Heart left ventricle (tissue), 13 donors: ENCODE data around the gene ZNF511.

ENCODE experiments used
- CTCF ChIP-seq, 12 donors: fragments of 200-600 bp; sonication (generic) in 4 of 12; IDR thresholded peaks; one replicate each; pipeline versions ENCODE4 v1.5.0 to v1.8.0; 2018 to 2022; ENCODE audit warnings: antibody characterized with exemption in 12 of 12, mild to moderate bottlenecking in 5 of 12
- POLR2A ChIP-seq, 2 donors: fragments of 450-650 bp; IDR thresholded peaks; one replicate each; pipeline ENCODE4 v1.6.1; 2017; ENCODE audit warnings: antibody characterized with exemption in 2 of 2, mild to moderate bottlenecking in 2 of 2, moderate library complexity in 2 of 2
- donor health status: ischemic (EF 13 %, LVEDD 7.1; RV severe dilation, severe dysfunction).
- donor health status: DM: no; HTN: yes; CAD: no.
- donor health status: DM: no; HTN: no; CAD: no.
- donor health status: ischemic (EF 25% LVEDD 6.9; RV normal size, moderate dysfunction).
- donor health status: ischemic (EF 25% LVEDD 5.7; RV mildly dilated, moderate dysfunction).
- donor health status: ischemic (EF 35%, LVEDD 5.7; RV mildly dilated, moderate dysfunction).
- donor health status: nonischemic (EF 11% LVEDD 7.7; RV severe dilation, severe dysfunction).
- donor health status: DM: yes; HTN: yes; CAD: no.
- donor health status: PGD.
- donor health status: ischemic (EF 29% LVEDD 5.4; RV normal size, mild dysfunction).
- donor health status: nonischemic (EF 23%, LVEDD 6.1; RV moderate dilation, normal function).

GRCh38 chr10:133283931-133284330 lies 24.8 kb upstream of the ZNF511 start:
- TF ChIP-seq CTCF (IDR thresholded peaks at IDR 0.05) = no peak
- TF ChIP-seq POLR2A (IDR thresholded peaks at IDR 0.05) = no peak
